K562 (cell line): ENCODE measurements around the gene RAB31. TPM values are rescaled to one million over a fixed set of nuclear protein-coding genes. Genes with fewer than 3 reads are reported as not detected.

Experiments used
- ATAC-seq: fragments of 200-7000 bp; cut with Tn5 transposase; 3 replicates; pipeline ENCODE4 v1.9.1; 2020; ENCODE audit warnings: moderate library complexity
- BruUV-seq: library from RNA; stranded (reverse); fragments of 400-500 nt; replicated peaks from 2 replicates; lab custom pipeline; 2021; lab: Mats Ljungman, UMichigan
- CTCF ChIA-PET: fragments of 300-600 bp; formaldehyde crosslinking; extraction: SDS; loops from one replicate; lab custom pipeline; 2021; ENCODE audit warnings: low intra/inter-chr PET ratio; lab: Yijun Ruan, JAX
- POLR2A ChIA-PET: fragments of 300-600, 350-650 bp; sonication (Branson Sonifier 250); formaldehyde crosslinking; extraction: SDS; loops from one replicate; lab custom pipeline; 2021; ENCODE audit warnings: antibody characterized with exemption, inconsistent platforms; lab: Yijun Ruan, JAX
- DNase-seq, 4 experiments: peaks; one replicate each; pipeline versions ENCODE4 v3.0.0 to v3.0.0-alpha.2; 2011 to 2018; ENCODE audit warnings: low spot score in 3 of 4, mixed read lengths in 3 of 4; ENCODE audit errors: extremely low read depth in 1 of 4
- FAIRE-seq: peaks from 2 replicates; lab custom pipeline; 2011; peaks lifted over from hg19 to GRCh38; lab: Jason Lieb, UNC
- H2AFZ ChIP-seq: 2 replicates; pipeline ENCODE4 v1.6.0; 2011; ENCODE audit warnings: low read depth, low read length, control low read depth, inconsistent platforms
- H3K27ac ChIP-seq: fragments of 200-600 bp; 3 replicates; pipeline ENCODE4 v1.8.0; 2011; ENCODE audit warnings: low read depth, mild to moderate bottlenecking, control low read depth, inconsistent platforms, low read length, moderate library complexity, mixed read lengths; ENCODE audit errors: extremely low read depth
- H3K27me3 ChIP-seq, 2 experiments: fragments of 300-600 bp in 1 of 2; 2 replicates in 1 of 2; 3 replicates in 1 of 2; pipeline versions ENCODE4 v1.6.0 to v1.8.0; 2011; ENCODE audit warnings: inconsistent platforms in 2 of 2, low read length in 2 of 2, mild to moderate bottlenecking in 1 of 2, mixed read lengths in 1 of 2, moderate library complexity in 1 of 2; ENCODE audit not compliant: control insufficient read depth in 2 of 2, insufficient read depth in 2 of 2
- H3K36me3 ChIP-seq: fragments of 300-600 bp; 3 replicates; pipeline ENCODE4 v1.8.0; 2011; ENCODE audit warnings: mild to moderate bottlenecking, low read length, inconsistent platforms; ENCODE audit not compliant: control insufficient read depth, insufficient read depth
- H3K4me1 ChIP-seq, 2 experiments: fragments of 200-600 bp in 1 of 2; replicated peaks in 1 of 2; 2 replicates in 1 of 2; 3 replicates in 1 of 2; pipeline versions ENCODE4 v1.5.1 to v1.8.0; 2011; ENCODE audit warnings: inconsistent platforms in 2 of 2, low read length in 2 of 2, mild to moderate bottlenecking in 1 of 2, mixed read lengths in 1 of 2, moderate library complexity in 1 of 2; ENCODE audit not compliant: control insufficient read depth in 2 of 2, insufficient read depth in 2 of 2
- H3K4me2 ChIP-seq: 2 replicates; pipeline ENCODE4 v1.6.1; 2011; ENCODE audit warnings: low read length, control low read depth, inconsistent platforms, mixed read lengths; ENCODE audit not compliant: insufficient read depth
- H3K4me3 ChIP-seq: fragments of 200-600 bp; sonication (generic), shearing (Covaris generic); 2 replicates; pipeline ENCODE4 v1.5.1; 2016; ENCODE audit warnings: control low read depth, inconsistent platforms
- H3K79me2 ChIP-seq: fragments of 200-600 bp; 3 replicates; pipeline ENCODE4 v1.8.0; 2011; ENCODE audit warnings: low read length, inconsistent platforms; ENCODE audit not compliant: control insufficient read depth, insufficient read depth
- H3K9ac ChIP-seq, 2 experiments: 2 replicates each; pipeline versions ENCODE4 v1.6.0 to v1.6.1; 2011; ENCODE audit warnings: low read depth in 2 of 2, low read length in 2 of 2, control low read depth in 1 of 2, inconsistent platforms in 1 of 2, mild to moderate bottlenecking in 1 of 2, mixed read lengths in 1 of 2; ENCODE audit not compliant: insufficient read depth in 1 of 2
- H3K9me1 ChIP-seq: one replicate; pipeline ENCODE4 v1.6.0; 2011; ENCODE audit warnings: inconsistent platforms, mild to moderate bottlenecking, low read length, moderate library complexity; ENCODE audit not compliant: control insufficient read depth, insufficient read depth
- H3K9me3 ChIP-seq: replicated peaks from 2 replicates; pipeline ENCODE4 v1.5.1; 2011; ENCODE audit warnings: low read depth, low read length, inconsistent platforms; ENCODE audit not compliant: control insufficient read depth, insufficient read depth
- H4K20me1 ChIP-seq: replicated peaks from 2 replicates; pipeline ENCODE4 v1.6.1; 2011; ENCODE audit warnings: low read length, inconsistent platforms, mixed read lengths; ENCODE audit not compliant: control insufficient read depth, insufficient read depth
- ATF7 ChIP-seq: fragments of 450-650 bp; IDR thresholded peaks from 2 replicates; pipeline ENCODE4 v1.7.1; 2014; ENCODE audit warnings: mild to moderate bottlenecking, moderate library complexity
- CHD4 ChIP-seq: fragments of 200-600 bp; sonication (generic); IDR thresholded peaks from 3 replicates; pipeline ENCODE4 v1.6.1; 2012; ENCODE audit warnings: low read depth, mild to moderate bottlenecking, mixed read lengths, low read length, inconsistent platforms; ENCODE audit not compliant: insufficient read depth, insufficient replicate concordance, poor library complexity, severe bottlenecking
- CSDE1 ChIP-seq, 2 experiments: fragments of 450-650 bp; IDR thresholded peaks; 2 replicates each; pipeline ENCODE4 v1.6.1; 2016; ENCODE audit warnings: mild to moderate bottlenecking in 1 of 2
- FOXK2 ChIP-seq, 2 experiments: fragments of 450-650 bp; IDR thresholded peaks in 1 of 2; conservative IDR thresholded peaks in 1 of 2; 2 replicates each; pipeline ENCODE4 v1.6.1; 2016; ENCODE audit warnings: low read depth in 2 of 2, mild to moderate bottlenecking in 1 of 2
- HMBOX1 ChIP-seq: sonication (generic); IDR thresholded peaks from 2 replicates; pipeline ENCODE4 v1.6.1; 2016
- KLF10 ChIP-seq: fragments of 250-450 bp; sonication (Bioruptor Pico); IDR thresholded peaks from 2 replicates; pipeline ENCODE4 v1.6.1; 2021; ENCODE audit warnings: matching md5 sums
- PTBP1 ChIP-seq: fragments of 200-400 bp; formaldehyde crosslinking; IDR thresholded peaks from 2 replicates; pipeline ENCODE4 v1.6.1; 2017; ENCODE audit warnings: low read depth, low read length
- PYGO2 ChIP-seq: fragments of 450-650 bp; IDR thresholded peaks from 2 replicates; pipeline ENCODE4 v1.6.1; 2016; ENCODE audit warnings: mild to moderate bottlenecking, missing genetic modification characterization, moderate library complexity, missing compliant biosample characterization
- RNF219 ChIP-seq: fragments of 250-450 bp; sonication (Bioruptor Pico); IDR thresholded peaks from 2 replicates; pipeline ENCODE4 v1.5.0; 2022; ENCODE audit warnings: mild to moderate bottlenecking
- SFPQ ChIP-seq: fragments of 200-400 bp; formaldehyde crosslinking; IDR thresholded peaks from 2 replicates; pipeline ENCODE4 v1.6.1; 2017; ENCODE audit warnings: mild to moderate bottlenecking, low read depth, low read length, moderate library complexity
- TEAD4 ChIP-seq, 2 experiments: sonication (generic) in 1 of 2; formaldehyde crosslinking in 1 of 2; IDR thresholded peaks; 2 replicates each; pipeline versions ENCODE4 v1.6.1 to v1.8.0; 2012 to 2022; ENCODE audit warnings: borderline replicate concordance in 1 of 2, inconsistent platforms in 1 of 2, low read length in 1 of 2, mild to moderate bottlenecking in 1 of 2, missing genetic modification reagents in 1 of 2
- ZBTB9 ChIP-seq: fragments of 450-650 bp; formaldehyde crosslinking; IDR thresholded peaks from 2 replicates; pipeline ENCODE4 v1.4.0; 2020; ENCODE audit warnings: mild to moderate bottlenecking, moderate library complexity
- ZFP1 ChIP-seq: fragments of 450-650 bp; formaldehyde crosslinking; IDR thresholded peaks from 2 replicates; pipeline ENCODE4 v1.4.0; 2020; ENCODE audit warnings: mild to moderate bottlenecking, mixed read lengths
- WGBS: fragments of 100-300 bp; shearing (Covaris generic); methylation state at CpG from one replicate; pipeline ENCODE4 v1.1.6; 2016; ENCODE audit warnings: low coverage, mixed read lengths; ENCODE audit not compliant: insufficient coverage; ENCODE audit errors: missing lambda C conversion rate; 5-methylcytosine and 5-hydroxymethylcytosine counted together
- in situ Hi-C: fragments of 300-500 bp; cut with MboI; formaldehyde crosslinking; loops from 4 replicates; pipeline ENCODE4 v1.15.0; 2018; ENCODE audit warnings: inconsistent platforms, mixed read lengths
- intact Hi-C: fragments of 100-400 bp; cut with micrococcal nuclease; formaldehyde crosslinking; loops from 2 replicates; pipeline ENCODE4 v1.14.2; 2022
- polyA plus RNA-seq, 8 experiments: library from polyadenylated mRNA; depleted of rRNA in 4 of 8; stranded (reverse) in 5 of 8; unstranded in 3 of 8; fragments of >200 nt; fragmentation: Nextera tagmentation in 2 of 8; fragmentation: Illumina TruSeq in 1 of 8; extraction: Ambion mirVana in 2 of 8; extraction: Trizol in 1 of 8; gene quantifications; 2 replicates each; pipeline versions ENCODE4 v1.2.1 to v1.2.3, GENCODE V29; 2011 to 2014; ENCODE audit warnings: inconsistent platforms in 1 of 8, missing spikeins in 1 of 8
- total RNA-seq, 7 experiments: library from RNA; depleted of rRNA in 6 of 7; stranded (reverse); fragments of >200 nt in 6 of 7; fragmentation: Illumina TruSeq in 2 of 7; extraction: Trizol in 2 of 7; gene quantifications; 2 replicates each; pipeline versions ENCODE4 v1.2.1 to v1.2.3, GENCODE V29; 2011 to 2021; ENCODE audit warnings: low replicate concordance in 1 of 7

RAB31 gene
- total and polyA plus RNA-seq, 9 of the 15 experiments (the other 6 are each of a cell fraction or from before 2014, with no cell fraction given) = 20.7 to 70.4 (median 41.3) TPM

- H3K4me3 ChIP-seq = peak overlapping the region; percentile 14; the same call in 1 of the 2 replicates
- BruUV-seq = no TSS peak
- intact Hi-C loops = no loop called here
- no peak for TF ChIP-seq KLF10 (CRISPR knock-in tag)
- no peak for TF ChIP-seq PTBP1
- no peak; the same call in 1 of the 2 replicates for TF ChIP-seq HMBOX1
- TF ChIP-seq ZBTB9 (CRISPR knock-in tag) = no peak
- TF ChIP-seq CSDE1 (IDR thresholded peaks at IDR 0.05) = no peak
- TF ChIP-seq FOXK2 (conservative IDR thresholded peaks at IDR 0.05 in 1 of 2, IDR thresholded peaks at IDR 0.05 in 1 of 2; ENCODE audit: low read depth in 2 of 2) = peak; percentile 72 to 78
- TF ChIP-seq ZFP1 = no peak
- no peak; the same call in 1 of the 2 replicates for TF ChIP-seq TEAD4 (IDR thresholded peaks at IDR 0.05; ENCODE audit: low read length)
- TF ChIP-seq TEAD4 (CRISPR knock-in tag; IDR thresholded peaks at IDR 0.05; ENCODE audit: borderline replicate concordance) = no peak
- no peak for TF ChIP-seq SFPQ
- TF ChIP-seq ATF7 = no peak
- TF ChIP-seq CHD4 = no peak
- no peak for TF ChIP-seq PYGO2 (tag)
- no peak for TF ChIP-seq RNF219 (CRISPR knock-in tag)
Measured at GRCh38 chr18:9828506-9829396, 120.7 kb downstream of the RAB31 start.

More at GRCh38 chr18:9828506-9829396, 120.7 kb downstream of the RAB31 start:
- H3K9me3 ChIP-seq = no peaks in the 10 kb centered on the region
- in situ Hi-C loops = no loop called here
- FAIRE-seq (peak; percentile 85), DNase-seq (peak; percentile 66 to 79 (median 67)), ATAC-seq (peak; percentile 62)
- 3% methylated on average over 15 of the region's 15 CpGs for WGBS
- H3K36me3 ChIP-seq = 0 out of 3 replicates have a peak, but pooled peaks cover 5% of the 10 kb centered on the region
- peak overlapping the region; percentile 64 to 76; a peak in 3 of 4 replicates for H3K9ac ChIP-seq
- H3K4me1 ChIP-seq = peaks cover 53 to 67% of the 10 kb centered on the region in 2 experiments
- H2AFZ ChIP-seq = peak overlapping the region; percentile 98
- H3K9me1 ChIP-seq = no peaks in the 10 kb centered on the region
- no peaks in the 10 kb centered on the region for H3K27me3 ChIP-seq
- no peaks in the 10 kb centered on the region for H4K20me1 ChIP-seq
- peak overlapping the region; percentile 83 for H3K27ac ChIP-seq
- peaks cover 19% of the 10 kb centered on the region for H3K79me2 ChIP-seq
- ChIA-PET CTCF (no interaction called here), POLR2A (interaction anchor here (0.6 to 2.7 kb wide), 15 partner anchors 10 to 130 kb away, joined by 3 to 13 read pairs (median 4); partner anchors contain the start of gene VAPA)
- peak overlapping the region; percentile 86 for H3K4me2 ChIP-seq
